Stimulated activated CD8-positive, alpha-beta memory T cell treated with anti-CD3 and anti-CD28 coated beads, Interleukin-4, amount 100 ng/mL, for 1 hour (primary cell): Measurements from ENCODE around the gene JTB.
"Not testable (repeated sequence)": the region's sequence is repeated elsewhere in the genome, so short reads cannot be mapped to it uniquely, and the experiment has no call there.

Experiments
- DNase-seq, 2 donors: peaks; one replicate each; pipeline ENCODE4 v3.0.0-alpha.2; 2020; ENCODE audit warnings: low read depth in 2 of 2, low spot score in 1 of 2

The JTB gene

DNA sequence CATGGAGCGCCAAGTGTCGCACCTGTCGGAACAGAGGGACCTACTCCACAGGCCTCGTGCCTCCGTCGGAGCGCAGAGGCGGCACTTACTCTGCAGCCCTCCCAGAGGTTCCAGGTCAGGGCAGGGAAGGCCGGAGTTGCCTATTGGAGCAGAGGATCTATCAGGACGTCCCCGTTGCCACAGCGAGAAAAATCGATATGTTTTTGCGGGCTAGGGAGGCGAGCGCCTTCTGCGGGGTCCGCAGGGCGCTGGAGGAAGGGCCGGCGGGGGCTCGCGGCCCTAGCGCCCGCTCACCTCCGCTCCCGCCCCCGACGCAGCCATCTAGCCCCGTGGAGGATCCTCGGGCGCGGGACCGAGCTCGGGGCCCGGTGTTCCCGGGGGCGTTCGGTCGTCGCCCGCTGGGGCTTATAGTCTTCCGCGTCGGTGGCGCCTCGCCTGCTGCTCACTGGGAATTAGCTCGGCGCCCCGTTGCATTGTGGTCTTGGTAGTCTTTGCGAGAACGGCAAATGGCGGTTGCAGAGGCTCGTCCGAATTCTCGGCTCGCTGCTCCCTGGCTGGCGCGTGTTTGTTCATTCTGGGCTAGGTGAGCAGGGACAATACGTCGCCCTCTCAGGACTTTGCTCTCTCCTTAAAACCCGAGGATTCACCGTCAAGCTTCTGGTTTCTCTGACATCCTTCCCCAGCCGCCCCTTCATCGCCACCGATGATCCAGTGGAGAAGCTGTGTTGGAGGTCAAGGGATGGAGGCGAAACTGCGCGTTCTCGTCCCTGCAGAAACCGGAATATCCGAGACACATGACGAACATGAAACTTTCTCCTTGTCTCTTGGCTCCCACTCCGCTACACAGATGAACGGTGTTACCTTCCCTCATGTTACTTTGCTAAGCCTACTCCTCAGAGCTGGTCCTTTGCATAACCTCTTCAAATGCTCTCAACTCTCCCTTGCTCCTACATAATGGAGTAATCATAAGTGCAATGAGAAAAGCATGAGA is at the start of gene JTB:
TSS of gene JTB (minus strand) at position 425 of the 991 bp plus-strand sequence. CDS start at position 3, 422 bp downstream.
- DNase-seq = peak in 1 of 2 donors; percentile 66

DNA sequence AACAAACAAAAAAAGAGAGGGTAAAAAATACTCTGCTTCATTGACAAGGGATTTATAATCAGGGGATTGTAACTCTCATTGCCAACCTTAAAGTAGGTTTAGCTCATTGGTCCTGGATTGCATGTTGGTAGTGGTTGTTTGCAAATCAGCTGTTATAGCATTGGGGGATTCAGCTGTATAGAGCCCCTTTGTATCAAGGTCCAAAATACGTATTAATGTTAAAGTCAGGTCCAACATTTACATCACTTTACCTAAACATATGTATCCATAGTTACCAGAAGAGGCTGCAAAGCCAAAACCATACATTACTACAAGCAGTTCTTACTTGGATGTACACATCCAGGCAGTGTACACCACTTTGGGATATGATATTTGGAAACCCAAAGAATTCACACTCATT is 42.5 kb upstream of the JTB start:
- no peak for DNase-seq

DNA sequence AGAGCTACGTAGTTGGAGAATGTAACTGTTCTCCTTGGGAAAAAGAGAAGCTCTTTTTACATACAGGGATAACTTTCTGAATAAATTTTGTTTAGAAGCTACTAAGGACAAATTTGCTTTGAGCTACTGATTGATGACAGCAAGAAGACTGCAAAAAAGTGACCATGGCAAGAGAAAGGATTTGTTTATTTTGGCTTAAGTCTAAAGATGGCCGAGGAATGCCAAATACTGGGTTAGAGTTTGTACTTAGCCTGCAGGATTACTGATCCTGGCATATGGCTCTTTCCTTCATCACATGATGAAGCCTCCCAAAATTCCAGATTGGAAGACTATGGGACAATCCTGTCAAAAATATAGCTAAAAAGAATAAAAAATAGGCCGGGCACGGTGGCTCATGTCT is 41.8 kb upstream of the JTB start:
- DNase-seq = no peak

DNA sequence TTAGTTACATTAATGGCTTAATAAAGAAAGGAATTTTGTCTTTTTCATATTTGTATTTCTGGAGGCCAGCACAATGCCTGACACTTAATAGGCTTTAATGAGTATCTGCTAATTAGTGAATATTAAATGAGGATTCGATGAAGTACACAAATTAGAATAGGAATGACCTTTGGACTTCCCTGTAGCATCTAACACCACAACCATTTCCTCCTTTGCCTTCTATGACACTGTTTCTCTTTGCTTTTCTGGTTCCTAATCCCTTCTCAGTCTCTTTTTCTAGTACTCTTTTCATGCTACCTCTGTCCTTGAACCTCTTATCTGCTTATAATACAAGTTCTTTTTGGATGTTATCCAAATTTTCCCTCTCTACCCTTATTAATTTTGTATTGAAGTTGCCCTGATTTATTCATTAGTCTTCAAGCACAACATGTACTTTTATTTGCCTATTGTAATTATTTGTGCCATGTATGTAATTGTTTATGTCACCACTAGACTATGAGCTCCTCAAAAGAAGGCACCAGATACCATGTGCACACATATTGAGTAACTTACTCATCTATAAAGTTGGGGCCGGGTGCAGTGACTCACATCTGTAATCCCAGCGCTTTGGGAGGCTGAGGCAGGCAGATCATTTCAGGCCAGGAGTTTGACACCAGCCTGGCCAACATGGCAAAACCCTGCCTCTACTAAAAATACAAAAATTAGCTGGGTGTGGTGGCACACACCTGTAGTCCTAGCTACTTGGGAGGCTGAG is 36.9 kb upstream of the JTB start:
- no peak for DNase-seq

DNA sequence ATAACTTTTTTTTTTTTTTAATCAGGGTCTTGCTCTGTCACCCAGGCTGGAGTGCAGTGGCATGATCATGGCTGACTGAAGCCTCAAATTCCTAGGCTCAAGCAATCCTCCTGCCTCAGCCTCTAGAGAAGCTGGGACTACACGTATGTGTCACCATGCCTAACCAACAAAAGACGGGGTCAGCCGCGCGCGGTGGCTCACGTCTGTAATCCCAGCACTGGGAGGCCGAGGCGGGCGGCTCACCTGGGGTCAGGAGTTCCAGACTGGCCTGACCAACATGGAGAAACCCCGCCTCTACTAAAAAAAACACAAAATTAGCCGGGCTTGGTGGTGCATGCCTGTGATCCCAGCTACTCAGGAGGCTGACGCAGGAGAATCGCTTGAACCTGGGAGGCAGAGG is 35.1 kb upstream of the JTB start:
- DNase-seq = not testable (repeated sequence)

DNA sequence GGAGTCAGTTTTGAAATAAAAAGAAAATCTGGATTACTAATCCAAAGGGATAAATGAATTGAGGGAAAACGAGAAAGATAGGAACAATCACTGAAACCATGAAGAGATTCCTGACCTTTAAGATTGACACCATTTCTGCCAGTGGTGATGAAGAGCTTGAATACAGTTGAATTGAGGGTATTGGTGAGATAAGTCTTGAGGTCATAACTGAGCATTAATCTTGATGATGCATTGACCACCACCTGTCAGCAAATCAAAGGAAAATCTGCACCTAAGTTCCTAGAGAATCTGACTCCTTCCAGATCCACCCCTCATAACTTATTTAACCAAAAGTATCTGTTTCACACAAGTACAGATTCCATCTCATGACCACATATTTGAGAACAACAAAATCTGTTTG is 34.7 kb upstream of the JTB start:
- no peak for DNase-seq

DNA sequence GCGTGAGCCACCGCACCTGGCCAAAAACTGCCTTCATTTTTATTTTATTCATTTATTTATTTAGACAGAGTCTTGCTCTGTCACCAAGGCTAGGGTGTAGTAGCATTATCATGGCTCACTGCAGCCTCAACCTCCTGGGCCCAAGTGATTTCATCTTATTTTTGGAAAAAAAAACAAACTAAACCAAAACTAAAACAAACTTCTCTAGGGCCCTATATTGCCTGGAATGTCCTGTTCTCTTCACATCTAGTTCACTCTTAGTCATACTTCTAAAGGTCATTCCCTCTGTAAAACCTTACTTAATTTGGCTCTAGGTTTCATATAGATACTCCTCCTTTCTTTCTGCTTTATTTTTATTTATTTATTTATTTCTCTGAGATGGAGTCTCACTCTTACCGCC is 28.7 kb upstream of the JTB start:
- no peak for DNase-seq

DNA sequence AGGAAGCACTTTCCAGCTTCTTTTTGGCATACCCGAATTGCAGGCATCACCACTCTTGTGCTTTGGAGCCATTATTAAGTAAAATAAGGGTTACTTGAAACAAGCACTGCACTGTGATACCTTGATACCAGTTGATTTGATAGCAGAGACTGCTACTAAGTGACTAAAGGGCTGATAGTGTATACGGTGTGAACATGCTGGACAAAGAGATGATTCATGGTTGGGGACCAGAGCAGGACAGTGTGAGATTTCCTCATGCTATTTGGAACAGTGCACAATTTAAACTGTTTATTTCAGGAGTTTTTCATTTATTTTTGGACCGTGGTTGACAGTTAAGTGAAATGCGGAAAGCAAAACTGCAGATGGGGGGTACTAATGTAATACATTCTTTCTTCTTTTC is 22.9 kb upstream of the JTB start:
- DNase-seq = no peak

DNA sequence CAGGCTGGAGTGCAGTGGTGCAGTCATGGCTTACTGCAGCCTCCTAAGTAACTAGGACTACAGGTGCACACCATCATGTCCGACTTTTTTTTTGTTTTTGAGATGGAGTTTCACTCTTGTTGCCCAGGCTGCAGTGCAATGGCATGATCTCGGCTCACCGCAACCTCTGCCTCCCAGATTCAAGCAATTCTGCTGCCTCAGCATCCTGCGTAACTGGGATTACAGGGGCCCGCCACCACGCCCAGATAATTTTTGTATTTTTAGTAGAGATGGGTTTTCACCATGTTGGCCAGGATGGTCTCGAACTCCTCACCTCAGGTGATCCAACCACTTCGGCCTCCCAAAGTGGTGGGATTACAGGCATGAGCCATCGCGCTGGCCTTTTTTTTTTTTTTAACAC is 19.4 kb upstream of the JTB start:
- not testable (repeated sequence) for DNase-seq

DNA sequence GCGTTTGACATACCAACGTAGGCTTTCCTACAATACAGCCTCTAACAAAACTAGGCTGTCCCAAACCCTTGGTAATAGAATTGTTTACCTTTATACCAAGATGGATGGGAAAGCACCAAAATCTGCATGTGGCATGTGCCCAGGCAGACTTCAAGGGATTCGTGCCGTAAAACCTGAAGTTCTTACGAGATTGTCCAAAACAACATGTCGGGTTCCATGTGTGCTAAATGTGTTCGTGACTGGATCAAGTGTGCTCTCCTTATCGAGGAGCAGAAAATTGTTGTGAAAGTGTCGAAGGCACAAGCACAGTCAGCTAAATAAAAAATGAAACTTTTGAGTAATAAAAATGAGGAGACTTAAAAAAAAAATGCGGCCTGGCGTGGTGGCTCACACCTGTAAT is 18.2 kb upstream of the JTB start:
- no peak for DNase-seq

DNA sequence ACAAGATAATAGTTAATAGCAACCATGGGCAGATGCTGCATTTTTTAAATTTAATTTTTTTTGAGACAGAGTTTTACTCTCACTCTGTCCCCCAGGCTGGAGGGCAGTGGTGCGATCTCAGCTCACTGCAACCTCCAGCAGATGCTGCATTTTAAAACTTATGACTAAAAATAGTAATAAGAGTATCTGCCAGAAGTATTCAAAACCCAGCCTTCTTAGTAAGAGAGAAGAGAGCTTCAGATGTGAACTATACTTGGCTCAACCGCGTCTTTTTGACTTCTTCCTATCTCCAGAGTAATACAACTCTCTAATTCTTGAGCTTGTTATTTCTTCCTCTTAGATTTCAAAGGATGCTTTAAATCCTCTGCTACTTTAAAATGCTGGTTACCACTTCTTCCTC is 17.7 kb upstream of the JTB start:
- no peak for DNase-seq

DNA sequence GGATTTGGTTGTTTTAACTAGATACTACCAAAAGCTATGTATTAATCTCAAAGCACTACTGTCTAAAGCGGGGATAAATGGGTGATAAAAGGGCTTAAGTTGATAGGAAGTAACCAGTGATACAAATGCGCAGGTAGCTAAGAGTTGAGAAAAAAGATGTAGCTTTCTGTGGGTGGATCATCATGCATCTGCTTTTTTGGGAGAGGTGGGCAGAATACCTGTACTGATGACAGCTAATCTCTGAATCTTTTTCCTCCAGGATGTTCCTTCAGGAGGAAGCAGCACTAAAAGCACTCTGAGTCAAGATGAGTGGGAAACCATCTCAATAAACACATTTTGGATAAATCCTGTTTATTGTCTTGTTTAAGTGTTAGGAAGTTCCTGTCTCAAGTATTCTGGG is 14.3 kb upstream of the JTB start:
- DNase-seq = no peak

DNA sequence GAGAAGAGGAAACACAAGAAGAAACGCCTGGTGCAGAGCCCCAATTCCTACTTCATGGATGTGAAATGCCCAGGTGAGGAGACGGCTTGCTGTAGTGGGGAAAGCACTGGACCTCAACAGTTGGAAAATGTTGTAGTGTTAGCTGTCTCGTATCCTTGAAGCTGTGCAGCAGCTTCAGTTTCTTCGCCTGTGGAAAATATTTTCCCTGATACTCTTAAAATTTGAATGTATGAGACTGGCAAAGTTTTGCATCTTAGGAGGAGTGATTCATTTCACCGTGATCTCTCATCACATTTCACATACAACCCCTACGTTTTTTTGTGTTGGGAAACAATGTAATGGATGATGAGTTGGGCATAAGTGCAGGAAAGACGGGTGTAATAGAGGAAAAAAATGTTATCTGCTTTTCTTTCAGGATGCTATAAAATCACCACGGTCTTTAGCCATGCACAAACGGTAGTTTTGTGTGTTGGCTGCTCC is 13.7 kb upstream of the JTB start:
- no peak for DNase-seq

DNA sequence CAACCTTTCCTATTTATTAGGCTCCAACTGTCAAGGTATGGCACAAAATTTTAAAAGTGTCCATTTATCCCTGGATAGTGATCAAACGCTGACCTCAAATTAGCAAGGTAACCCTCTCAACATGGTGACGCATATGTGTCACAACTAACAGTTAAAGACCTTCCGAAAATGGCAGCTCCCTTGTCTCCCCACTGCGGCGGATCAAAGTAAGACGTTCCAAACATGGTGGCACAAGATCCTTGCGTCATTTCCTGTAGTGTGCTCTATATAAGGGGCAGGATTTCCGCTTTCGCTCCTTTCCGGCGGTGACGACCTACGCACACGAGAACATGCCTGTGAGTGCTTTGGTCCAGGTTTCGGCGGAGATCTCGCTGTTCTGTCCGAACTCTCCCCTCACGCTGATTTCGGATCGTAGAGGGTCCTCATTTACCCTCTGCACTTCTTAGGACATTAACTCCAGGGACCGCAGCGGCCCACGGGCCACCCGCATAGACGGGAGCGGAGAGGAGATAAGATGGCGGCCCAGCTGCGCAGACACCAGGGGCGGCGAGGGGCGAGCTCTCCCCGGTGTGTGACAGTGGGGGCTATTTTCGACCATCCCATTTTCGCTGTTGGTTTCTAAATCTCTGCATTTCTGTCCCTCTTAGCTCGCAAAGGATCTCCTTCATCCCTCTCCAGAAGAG is 13.1 kb upstream of the JTB start, which contains the start of gene RPS27:
TSS of gene RPS27 (plus strand) at position 295 of the 683 bp plus-strand sequence. CDS start at position 330, 35 bp downstream.
- DNase-seq = peak; percentile 56 to 75

DNA sequence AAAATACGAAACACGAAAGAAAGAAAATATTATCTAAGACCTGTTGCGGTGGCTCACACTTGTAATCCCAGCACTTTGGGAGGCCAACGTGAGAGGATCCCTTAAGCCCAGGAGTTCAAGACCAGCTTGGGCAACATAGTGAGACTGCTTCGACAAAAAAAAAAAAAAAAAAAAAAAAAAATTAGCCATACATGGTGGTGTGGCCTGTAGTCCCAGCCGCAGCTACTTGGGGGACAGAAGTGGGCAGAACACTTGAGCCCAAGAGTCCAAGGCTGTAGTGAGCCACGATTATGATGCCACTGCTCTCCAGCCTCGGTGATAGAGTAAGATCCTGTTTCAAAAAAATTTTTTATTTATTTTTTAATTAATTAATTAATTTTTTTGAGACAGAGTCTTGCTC is 10.1 kb upstream of the JTB start:
- DNase-seq = no peak

DNA sequence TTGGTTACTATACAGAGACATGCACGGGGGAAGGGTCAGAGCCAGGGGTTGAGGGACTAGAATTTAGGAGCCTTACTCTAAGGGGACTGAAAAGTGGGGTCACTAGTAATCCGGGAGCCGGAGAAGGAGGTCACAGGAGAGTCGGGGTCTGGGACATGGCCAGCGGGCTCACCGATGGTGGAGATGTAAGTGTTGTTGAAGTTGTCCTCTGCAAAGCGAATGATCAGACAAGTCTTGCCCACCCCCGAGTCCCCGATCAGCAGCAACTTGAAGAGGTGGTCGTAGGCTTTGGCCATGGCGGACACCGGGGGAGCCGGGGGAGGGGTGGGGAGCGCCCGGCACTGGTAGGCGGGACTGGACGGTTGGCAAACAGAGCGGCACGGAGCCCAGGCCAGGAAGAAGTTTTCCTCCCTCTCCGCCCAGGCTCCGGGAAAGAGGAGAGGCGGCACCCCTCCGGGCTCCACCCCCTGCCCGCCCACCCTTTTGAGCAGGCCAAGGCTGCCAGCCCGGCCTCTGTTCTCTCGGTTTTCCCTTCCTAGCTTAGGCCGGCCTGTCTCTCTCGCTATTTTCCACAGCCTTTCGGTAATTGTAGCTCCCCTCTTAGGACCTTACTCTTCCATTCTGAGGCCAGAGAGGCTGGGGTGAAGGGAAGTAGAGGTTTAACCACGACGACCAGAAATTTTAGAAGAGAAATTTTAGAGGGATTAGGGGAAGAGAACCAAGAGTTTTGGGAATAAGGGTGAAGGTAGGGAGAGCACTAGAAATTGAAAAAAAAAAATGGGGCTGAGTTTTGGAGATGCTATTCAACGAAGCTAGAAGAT is 8.7 kb upstream of the JTB start, which contains the start of gene RAB13:
TSS of gene RAB13 (minus strand) at position 399 of the 821 bp plus-strand sequence. CDS start at position 296, 103 bp downstream.
- no peak for DNase-seq

DNA sequence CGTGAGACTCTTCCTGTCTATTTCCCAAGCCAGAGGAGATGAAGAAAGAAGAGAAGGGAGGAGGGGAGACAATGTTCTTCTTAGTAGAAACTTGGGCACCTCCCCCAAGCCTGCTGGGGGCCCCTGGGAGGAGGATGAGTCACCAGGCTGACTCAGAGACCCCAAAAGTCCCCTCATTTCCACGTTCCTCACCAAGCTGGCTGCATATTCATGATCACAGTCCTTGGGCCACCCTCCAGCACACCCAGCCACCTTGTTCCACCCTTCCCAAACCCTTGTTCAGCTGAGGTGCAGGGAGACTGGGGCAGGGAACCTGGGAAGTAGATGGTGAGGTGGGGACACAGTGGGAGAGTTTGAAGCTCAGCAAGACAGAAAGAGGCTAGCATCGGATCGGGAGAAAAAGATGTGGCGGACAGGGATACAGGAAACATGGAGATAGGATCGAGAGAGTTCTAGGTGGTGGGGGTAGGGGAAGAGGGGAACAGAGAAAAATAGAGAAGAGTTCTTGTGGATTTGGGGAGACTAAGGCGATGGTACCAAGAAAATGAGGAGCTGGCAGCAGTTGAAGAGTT is 8.0 kb upstream of the JTB start:
- DNase-seq = no peak

DNA sequence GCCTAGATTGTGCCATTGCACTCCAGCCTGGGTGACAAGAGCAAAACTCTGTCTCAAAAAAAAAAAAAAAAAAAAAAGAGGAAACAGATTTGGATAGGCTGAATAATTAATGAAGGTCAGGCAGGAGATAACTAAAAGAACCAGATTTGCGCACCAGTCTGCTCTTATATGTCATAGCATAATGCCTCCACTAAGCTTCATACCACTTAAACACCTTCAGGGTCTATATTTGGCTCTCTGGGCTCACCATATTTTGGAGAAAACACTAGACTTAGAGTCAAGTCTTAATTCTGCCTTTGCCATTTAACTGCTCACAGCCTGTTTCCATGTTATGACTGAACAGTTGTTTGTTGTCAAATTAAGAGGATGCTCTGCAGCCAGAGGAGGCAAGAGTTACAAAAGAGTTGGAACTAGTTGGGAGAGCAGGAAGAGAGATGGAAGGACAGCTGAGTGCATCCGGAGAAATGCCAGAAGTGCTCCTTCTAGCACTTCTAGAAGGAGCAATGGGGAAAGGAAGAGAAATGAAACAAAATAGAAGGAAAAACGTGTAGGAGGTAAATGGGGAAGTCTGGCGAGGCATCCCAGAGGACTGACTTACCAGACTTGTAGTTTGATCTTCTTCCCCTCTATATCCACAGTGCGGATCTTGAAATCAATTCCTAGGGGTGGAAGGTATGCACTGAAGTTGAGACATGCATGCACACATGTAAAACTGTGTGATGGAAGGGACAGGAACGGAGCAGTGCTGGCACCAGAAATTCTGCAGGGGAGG is 6.8 kb upstream of the JTB start:
- DNase-seq = no peak

DNA sequence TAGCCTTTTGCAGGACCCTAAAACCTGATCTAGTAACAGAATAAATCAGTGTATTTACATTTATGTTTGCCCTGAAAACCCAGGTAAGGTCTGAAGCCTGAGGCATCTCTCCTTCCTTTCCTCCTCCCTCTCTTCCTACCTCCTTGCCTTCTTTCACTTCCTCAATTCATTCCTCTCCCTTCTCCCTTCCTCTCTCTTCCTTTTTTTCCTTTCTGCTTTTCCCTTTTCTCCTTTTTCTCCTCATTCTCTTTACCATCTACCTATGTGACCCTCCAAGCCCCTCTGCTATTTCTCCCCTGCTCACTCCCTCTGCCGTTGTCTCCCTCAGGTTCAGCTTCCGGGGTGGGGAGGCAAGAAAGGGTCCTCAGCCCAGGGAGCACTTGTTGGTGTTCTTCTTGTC is 4.3 kb upstream of the JTB start:
- DNase-seq = not testable (repeated sequence)
